GM19351 (cell line): ENCODE measurements around the gene CEP128.
A peak's percentile ranks its signal among the peaks of the same experiment; 100 is the strongest.

Source experiments
- ATAC-seq: cut with Tn5 transposase; IDR thresholded peaks from one replicate; pipeline ENCODE4 v1.9.1; 2021; ENCODE audit warnings: mild to moderate bottlenecking, moderate library complexity; ENCODE audit not compliant: unreplicated experiment

Gene CEP128

DNA sequence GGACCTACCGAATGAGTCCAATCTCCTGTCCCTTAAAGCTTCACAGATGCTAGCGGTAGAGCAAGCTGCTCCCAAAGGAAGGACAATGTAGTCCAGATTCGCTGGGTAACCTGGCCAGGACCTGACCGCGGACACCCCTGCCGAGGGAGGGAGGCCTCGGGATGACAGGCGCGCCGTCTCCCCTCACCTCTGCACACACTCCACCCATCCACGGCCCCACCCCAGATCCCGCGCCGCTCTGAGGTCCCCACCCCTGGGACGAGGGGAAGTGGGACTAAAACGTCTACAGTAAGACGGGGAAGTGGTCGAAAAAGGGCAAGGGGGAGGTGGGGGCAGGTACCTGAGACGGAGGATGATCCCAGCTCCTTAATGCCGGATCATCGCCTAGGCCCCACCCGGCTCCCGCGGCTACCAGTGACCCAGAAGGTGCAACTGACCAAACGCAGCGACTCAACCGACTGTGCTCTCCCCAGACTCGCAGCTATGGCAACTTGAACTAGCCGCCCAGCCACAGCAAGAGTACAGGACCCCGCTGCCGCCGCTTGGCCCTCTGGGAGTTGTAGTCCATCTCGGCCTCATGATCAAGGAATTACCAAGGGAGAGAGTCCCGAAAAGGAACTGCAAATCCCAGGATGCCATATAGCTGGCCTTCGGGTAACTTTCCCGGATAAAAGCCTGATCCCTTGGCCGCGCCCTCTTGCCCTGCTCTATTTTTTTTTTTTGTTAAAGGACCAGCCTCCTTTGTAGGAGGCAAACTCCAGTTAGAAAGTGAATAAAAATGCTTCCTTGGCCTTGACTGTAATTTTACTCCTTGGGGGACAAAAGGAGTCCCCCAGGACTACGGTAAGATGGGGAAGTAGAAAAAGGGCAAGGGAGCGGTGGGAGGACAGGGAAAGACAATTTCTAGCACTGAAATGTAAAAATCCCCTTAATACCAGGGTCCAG lies at the start of gene CEP128:
TSS of gene CEP128 (minus strand) at position 498 of the 945 bp plus-strand sequence.
- peak; percentile 96 for ATAC-seq

DNA sequence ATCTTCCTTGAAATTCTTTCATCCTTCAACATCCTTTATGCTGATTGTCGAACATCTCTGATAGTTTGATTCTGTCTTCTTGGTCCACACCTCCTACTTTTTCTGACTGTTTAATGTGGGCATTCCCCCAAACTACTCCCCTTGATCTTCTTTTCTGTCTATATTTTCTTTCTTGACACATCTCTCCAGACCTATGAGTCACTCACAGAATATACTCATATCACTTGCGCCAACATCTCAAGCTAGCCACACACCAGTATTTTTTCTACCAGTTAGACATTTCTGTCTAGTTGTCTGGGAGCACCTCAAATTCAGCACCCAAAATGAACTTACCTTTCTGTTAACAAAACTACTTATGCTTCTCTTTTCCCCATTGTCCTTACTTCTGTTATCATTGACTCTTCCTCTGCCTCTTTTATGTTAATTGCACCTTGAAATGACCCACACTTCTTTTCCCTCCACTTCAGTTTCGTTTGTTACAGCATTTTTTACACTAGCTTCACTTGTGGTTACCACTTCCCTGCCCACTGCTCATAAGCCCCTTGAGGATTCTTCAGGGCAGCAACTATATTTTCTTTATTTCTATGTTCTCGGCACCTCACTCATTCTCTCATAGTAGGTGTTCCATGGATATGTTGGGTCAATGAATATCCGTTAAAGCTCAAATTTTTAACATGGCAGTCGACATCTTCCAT lies 47.3 kb upstream of the CEP128 start:
- ATAC-seq: peak; percentile 62

DNA sequence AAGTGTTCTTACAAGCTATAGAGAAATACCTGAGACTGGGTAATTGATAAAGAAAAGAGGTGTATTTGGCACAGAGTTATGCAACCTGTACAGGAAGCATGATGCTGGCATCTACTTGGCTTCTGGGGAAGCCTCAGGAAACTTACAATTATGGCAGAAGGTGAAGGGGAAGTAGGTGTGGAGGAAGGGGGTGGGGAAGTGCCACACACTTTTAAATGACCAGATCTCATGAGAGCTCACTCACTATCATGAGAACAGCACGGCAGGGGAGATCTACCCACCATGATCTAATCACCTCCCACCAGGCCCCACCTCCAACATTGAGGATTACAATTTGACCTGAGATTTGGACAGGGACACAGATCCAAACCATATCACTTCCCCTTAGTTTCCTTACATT lies 46.7 kb upstream of the CEP128 start:
- ATAC-seq: no peak

DNA sequence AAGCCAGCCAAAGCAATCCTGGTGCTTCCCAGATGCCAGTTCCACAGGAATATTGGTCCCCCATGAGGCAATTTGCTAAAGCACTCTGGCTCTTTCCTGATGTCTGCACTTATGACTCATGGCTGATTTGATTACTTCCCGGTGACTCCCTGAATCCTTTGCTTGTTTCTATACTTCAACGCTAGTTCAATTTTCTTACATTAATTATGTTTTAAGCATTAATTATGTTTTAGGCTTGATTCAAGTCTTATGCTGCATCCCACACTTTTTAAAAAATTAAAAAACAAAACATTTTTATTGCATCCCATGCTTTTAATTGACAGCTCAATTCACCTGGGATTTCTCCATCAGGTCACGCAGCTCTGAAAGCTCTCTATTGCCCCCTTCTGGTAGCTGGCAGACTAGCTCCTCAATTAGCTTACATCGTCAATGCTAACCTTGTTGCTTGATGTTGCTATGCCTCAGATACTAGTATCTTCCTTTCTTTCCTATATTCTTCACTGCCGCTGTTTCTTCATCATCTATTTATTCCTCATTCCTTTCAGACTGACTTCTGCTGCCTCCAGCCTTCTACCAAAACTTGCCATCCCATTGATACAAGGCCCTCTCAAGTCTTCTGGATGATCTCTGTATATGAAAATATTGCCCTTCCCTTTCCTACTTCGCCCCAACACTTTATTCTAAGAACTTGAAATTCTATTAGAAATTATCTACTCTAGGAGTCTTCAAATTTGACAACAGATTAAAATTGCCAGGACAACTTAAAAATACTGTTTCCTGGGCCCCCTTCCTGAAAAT lies 45.9 kb upstream of the CEP128 start:
- peak; percentile 63 for ATAC-seq

DNA sequence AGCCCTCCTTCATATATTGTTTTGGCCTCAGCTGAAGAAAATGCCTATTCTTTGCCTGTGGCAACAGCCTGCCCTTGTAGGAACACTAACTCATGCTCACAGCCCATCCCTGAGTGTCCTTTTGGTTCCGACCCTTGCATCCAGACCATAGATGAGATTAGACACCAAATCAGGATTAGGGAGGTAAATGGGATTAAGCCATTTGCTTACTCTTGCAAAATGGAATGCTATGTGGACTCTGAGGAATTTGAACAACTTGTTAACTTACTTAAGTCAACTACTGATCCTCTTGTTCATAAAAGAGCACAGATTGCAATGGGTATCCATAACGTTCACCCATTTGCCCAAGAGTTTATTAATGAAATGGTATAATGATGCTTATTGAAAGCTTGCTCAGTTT lies 41.2 kb upstream of the CEP128 start:
- ATAC-seq: no peak

DNA sequence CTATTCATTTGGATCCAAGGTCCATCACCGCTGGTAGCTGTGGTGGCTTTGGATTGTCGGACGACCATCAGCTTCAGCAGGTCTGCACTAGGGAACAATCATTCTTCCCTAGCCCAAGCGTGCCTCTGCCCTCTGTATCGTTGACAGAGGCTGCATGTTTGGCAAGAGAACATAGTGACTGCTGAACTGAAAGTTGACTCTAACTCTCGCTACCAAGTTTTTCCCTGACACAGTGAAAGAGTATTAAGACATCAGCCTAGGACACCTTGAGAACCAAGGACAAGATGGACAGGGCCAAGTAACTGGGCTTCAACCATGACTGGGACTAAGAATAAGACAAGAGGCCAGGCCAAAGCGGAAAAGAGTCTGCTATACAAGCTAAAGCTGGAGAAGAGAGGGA lies 40.1 kb upstream of the CEP128 start:
- no peak for ATAC-seq

DNA sequence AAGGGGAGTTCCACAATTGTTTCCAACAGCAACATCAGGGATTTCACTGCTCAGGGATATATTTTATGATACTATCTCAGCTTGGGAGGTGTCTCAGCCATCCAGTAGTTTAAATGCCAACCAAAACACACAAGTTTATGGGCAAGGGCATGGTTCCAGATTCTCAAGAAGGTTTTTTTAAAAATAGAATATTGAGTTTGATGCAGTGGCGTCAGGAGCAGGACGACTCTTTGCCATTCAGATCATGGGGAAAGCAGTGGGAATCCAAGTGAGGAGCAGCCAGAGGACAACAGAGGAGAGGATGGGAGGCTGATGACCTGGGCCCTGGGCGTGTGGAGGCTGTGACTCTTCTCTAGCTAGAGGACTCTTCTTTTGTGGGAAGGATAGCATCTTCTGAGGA lies 39.6 kb upstream of the CEP128 start:
- ATAC-seq: no peak

DNA sequence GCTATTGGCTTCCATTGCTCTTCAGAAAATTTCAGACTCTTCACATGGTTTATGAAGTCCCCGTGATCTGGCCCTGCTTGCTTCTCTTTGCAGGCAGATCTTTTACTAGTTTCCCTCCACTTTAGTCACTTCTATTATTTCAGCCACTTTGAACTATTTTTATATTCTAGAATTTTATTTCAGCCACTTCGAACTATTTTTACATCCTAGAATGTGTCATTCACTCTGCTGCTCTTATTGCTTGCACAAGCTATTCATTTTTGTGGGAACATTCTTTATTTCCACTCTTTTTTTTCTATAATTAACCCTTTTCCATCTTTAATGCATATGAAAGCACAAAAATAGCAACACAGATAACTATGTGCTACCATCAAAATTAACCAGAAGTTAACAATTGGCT lies 38.4 kb upstream of the CEP128 start:
- ATAC-seq: no peak

DNA sequence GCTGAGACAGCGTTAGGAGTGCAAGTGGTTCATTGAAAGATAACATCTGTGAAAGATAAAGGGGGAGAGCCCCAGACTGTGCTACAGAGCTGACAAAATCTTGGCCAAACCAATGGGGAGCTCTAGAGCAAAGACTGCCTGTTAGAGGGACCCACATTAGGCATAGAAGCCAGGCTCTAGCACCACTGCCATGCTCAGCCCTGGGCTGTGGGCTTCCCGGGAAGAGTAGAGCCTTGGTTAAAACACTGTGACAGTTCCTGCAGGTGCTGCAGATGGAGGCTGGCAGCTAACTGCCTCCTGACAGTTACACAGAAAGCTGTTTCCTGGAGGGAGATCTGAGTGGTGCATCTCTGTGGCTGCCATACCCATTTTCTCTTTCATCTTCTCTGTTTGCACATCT lies 36.9 kb upstream of the CEP128 start:
- no peak for ATAC-seq

DNA sequence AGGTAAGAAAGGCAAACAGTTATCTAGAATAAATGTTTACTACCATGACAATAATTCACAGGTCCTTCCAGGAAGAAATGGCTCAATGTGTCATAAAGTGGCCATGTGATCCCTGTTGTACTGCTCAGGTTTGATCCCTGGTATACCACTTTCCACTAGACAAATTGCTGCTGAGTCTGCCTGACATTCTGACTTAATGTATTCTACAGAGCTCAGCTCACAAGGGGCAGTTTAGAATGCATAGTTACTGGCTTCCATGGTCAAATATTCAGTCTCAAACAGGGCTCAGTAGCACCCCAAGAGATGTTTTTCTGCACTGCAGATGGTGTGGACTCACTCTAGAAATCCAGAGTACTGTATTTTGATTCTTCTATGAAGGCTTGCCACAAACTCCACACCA lies 35.7 kb upstream of the CEP128 start:
- ATAC-seq: peak; percentile 92

DNA sequence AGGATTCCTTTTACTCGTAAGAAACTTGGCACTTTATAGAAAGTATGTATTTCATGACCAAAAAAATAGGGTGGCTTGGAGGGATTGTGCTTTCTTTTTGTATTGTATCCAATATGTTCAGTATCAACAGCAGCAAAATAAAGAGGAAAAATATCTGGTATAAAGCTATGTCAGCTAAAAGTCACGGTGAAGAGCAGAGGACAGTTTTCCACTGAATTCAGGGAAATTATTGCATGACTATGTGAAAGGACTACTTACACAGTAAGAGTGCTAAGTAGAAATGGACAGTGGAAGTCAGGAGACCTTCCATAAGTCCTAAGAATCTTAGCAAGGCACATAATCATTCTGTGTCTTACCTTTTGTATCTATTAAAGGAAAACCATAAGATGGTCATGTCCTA lies 33.1 kb upstream of the CEP128 start:
- ATAC-seq: no peak

DNA sequence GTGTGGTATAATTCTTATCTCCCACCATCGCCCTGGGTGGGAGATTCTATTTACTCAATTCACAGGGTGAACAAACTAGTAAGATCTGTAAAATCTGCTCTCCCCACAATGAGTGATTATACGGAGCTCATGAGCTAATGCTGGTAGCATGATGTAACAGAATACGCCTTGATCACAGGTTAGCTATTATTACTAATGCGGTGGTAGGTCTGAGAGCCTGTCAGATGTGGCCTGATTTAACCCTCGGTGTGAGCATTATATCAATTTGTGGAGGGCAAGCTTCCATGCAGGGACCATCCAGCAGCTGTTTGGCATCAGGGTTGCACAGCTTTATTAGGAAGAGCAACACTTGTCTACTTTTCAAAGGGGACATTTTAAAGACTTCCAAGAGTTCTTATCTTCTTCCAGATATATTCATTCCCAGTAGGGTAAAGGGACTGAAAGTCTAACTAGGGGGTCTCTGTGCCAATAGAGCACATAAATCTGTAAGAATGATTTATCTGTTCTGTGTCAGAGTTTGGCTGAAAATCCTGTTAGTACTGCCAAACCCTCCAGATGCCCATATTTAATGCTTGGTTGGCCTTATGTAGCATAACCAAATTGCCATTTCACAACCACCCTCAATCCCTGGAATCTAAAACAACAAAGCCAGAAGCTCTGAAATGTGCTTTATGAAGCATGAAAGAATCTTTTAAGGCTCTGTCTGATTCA lies 32.5 kb upstream of the CEP128 start:
- no peak for ATAC-seq

DNA sequence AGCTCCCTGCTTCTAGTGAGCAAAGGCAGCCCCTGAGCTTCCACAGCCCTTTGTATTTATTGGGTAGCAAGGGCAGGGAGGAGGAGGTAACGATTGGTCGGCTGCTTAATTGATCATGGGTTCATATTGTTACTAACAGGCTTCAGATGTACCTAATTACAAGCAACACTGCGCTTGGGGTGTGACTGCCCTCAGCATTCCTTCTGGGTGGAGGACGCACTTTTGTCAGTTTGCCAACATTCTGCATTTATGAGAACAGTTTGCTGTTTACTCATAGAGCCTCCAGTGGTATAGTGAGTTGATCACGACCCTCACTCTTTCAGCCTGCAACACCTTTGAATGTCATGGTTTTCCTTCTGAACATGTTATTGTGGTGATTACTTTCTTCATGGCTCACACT lies 23.5 kb upstream of the CEP128 start:
- ATAC-seq: no peak

DNA sequence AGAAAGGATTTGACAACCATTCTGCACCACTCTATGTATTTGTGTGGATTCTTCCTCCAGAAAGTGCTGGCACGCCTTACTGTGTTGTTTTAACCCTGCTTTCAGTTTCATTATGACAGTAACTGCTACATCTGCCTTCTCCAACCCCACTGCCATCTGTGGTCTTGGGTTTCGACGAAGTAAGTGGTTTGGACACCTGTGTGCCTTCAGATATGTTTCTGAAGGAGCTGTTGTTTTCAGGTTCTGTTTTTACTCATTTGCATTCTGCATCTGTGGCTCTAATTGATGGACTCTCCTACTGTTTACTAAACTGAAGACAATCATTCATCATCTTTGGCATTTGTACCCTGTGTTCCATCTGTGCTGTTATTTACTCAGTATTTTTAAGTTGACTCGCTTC lies 18.0 kb upstream of the CEP128 start:
- peak; percentile 96 for ATAC-seq

DNA sequence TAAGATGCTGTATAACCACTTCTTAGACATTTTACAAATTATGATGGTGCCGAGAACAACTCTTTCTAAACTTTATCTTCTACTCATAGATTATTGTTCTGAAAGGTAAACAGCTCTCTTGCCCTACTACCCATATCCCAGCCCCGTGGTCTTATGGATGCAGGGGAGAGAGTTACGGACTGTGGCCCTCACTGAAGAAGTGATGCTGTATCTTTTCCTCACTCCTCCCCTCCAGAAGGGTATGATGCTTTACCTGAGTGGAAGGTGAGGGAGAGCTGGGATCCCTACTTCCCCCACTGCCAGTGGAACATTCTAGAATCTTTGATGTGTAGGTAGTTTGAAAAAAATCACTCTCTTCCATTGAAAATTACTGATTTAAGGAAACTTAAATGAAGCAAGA lies 17.4 kb upstream of the CEP128 start:
- ATAC-seq: no peak

DNA sequence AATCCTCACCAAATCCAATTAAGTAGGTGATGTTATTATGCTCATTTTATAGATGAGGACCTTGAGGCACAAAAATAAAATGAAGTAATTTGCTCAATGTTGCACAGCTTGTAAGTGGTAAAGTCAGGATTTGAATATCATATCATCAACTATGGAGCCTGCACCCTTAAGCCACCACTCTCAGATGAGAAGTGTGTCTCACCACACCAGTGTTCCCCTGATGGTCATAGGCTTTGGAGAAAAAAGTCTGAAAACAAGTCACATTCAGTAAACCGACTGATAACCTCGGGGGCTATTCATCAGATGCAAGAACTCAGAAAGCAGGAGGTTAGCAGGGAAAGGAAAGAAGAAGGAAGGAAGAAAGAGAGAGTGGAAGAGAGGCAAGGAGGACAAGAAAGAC lies 16.7 kb upstream of the CEP128 start:
- ATAC-seq: no peak

DNA sequence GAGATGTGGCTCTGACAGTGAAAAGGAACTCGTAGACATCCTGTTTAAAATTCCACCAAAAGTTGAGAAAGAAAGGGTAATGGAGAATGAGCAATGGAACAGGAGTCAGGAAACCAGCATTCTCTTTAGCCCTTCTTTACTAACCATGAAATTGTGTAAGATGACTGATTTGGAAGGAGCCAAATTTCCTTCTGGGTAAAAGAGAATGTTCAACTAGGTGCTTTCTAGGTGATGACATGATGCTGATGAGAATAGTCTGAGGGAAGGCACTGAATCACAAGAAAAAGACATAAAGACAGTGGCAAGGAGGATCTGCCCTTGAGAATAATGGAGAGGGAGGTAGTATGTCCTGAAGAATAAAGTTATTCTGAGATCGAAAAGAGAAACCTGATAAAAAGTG lies 16.1 kb upstream of the CEP128 start:
- ATAC-seq: no peak

DNA sequence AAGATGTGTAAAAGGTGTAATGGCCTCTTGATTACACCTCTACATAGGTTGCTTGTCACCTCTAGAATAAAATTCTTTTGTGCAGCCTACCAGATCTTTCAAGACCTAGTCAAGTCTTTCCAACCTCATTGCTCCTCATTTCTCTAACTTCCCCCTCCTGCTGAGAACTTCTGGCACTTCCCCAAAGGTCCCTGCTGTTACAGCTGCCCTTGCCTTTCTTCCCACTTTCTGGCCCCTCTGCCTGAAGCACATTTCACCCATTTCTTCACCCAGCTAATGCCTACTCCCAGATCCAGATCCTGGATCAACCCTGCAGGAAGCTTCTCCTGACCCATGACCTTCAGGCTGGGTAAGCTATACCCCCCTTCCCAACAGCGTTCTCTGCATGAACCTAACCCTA lies 15.4 kb upstream of the CEP128 start:
- no peak for ATAC-seq

DNA sequence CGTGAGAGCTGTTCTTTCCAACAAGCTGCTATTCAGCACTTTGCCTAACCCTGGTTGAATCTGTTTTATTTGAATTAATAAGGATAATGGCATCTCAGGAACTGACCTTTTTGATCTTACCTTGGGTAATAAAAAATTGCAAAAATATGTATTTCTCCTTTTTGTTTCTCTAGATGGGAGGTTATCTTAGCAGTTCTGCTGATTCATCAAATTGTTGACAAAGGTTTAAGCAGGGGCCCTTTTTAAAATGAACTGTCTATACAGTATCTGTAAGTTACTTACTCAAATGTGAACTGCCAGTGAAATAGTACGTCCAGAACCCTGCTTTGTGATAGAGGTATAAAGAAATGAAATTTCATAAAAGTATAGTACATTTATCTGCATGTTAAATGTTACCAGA lies 14.6 kb upstream of the CEP128 start:
- no peak for ATAC-seq

DNA sequence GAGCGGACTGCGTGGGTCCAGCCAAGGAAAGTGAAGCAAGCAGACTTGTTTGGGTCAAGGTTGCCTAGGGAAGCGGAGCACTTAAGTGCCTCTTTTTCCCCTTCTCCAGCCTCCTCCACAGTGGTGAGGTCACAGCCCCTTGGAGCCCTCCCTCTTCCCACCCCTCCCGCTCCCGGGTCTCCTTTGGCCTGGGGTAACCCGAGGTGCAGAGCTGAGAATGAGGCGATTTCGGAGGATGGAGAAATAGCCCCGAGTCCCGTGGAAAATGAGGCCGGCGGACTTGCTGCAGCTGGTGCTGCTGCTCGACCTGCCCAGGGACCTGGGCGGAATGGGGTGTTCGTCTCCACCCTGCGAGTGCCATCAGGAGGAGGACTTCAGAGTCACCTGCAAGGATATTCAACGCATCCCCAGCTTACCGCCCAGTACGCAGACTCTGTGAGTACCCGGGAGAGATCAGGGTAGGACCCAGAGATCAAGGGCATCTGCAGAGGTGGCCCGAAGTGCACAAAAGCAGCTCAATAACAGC lies 13.9 kb upstream of the CEP128 start, which contains the start of gene TSHR:
TSS of gene TSHR (plus strand) at position 206 of the 526 bp plus-strand sequence. CDS start at position 266, 60 bp downstream.
- ATAC-seq: no peak
